MM.1S (cell line): Measurements from ENCODE around the gene ACTRT3.
A peak's percentile ranks its signal among the peaks of the same experiment; 100 is the strongest.

Source experiments
- DNase-seq: peaks from one replicate; pipeline ENCODE4 v3.0.0-alpha.2; 2015
- H2AFZ ChIP-seq: fragments of 300-600 bp; sonication (generic); 2 replicates; pipeline ENCODE4 v1.6.0; 2016; ENCODE audit warnings: antibody characterized with exemption, low read length
- H3F3A ChIP-seq: fragments of 300-600 bp; sonication (generic); 2 replicates; pipeline ENCODE4 v1.6.1; 2016; ENCODE audit warnings: mild to moderate bottlenecking, antibody characterized with exemption, low read length, moderate library complexity, mixed read lengths; ENCODE audit not compliant: insufficient read depth
- H3K27ac ChIP-seq: fragments of 300-600 bp; sonication (generic); 2 replicates; pipeline ENCODE4 v1.5.1; 2016; ENCODE audit warnings: mild to moderate bottlenecking, low read length
- H3K27me3 ChIP-seq: fragments of 300-600 bp; sonication (generic); replicated peaks from 2 replicates; pipeline ENCODE4 v1.6.0; 2016; ENCODE audit warnings: low read length; ENCODE audit not compliant: insufficient read depth
- H3K36me3 ChIP-seq: fragments of 300-600 bp; sonication (generic); replicated peaks from 2 replicates; pipeline ENCODE4 v1.6.1; 2016; ENCODE audit warnings: mild to moderate bottlenecking, low read length, mixed read lengths; ENCODE audit not compliant: insufficient read depth
- H3K4me1 ChIP-seq: fragments of 300-600 bp; sonication (generic); 2 replicates; pipeline ENCODE4 v1.6.1; 2016; ENCODE audit warnings: low read length, mixed read lengths
- H3K4me2 ChIP-seq: fragments of 300-600 bp; sonication (generic); 2 replicates; pipeline ENCODE4 v1.6.0; 2016; ENCODE audit warnings: low read depth, low read length
- H3K4me3 ChIP-seq: fragments of 300-600 bp; sonication (generic); 2 replicates; pipeline ENCODE4 v1.5.1; 2016; ENCODE audit warnings: low read length, mixed read lengths
- H3K79me2 ChIP-seq: fragments of 300-600 bp; sonication (generic); 2 replicates; pipeline ENCODE4 v1.6.1; 2016; ENCODE audit warnings: mixed run types, low read length, mixed read lengths
- H3K9ac ChIP-seq: fragments of 300-600 bp; sonication (generic); 2 replicates; pipeline ENCODE4 v1.6.1; 2016; ENCODE audit warnings: low read length, mixed read lengths
- H3K9me2 ChIP-seq: fragments of 300-600 bp; sonication (generic); replicated peaks from 2 replicates; pipeline ENCODE4 v1.6.1; 2016; ENCODE audit warnings: mild to moderate bottlenecking, low read length, mixed read lengths; ENCODE audit not compliant: insufficient read depth
- H3K9me3 ChIP-seq: fragments of 300-600 bp; sonication (generic); replicated peaks from 2 replicates; pipeline ENCODE4 v1.6.1; 2016; ENCODE audit warnings: mild to moderate bottlenecking, low read length, mixed read lengths; ENCODE audit not compliant: insufficient read depth
- H4K20me1 ChIP-seq: fragments of 300-600 bp; sonication (generic); 2 replicates; pipeline ENCODE4 v1.6.1; 2016; ENCODE audit warnings: mild to moderate bottlenecking, low read length, moderate library complexity, mixed read lengths; ENCODE audit not compliant: insufficient read depth
- EZH2 ChIP-seq: fragments of 300-600 bp; sonication (generic); optimal IDR thresholded peaks from 2 replicates; pipeline ENCODE3; 2017; ENCODE audit warnings: low read depth, mild to moderate bottlenecking, antibody characterized with exemption, low read length, mixed read lengths
- EZH2phosphoT487 ChIP-seq: fragments of 300-600 bp; sonication (generic); IDR thresholded peaks from 2 replicates; pipeline ENCODE4 v1.6.1; 2018; ENCODE audit warnings: antibody characterized with exemption, low read length
- TF ChIP-seq, protein P1 (sequence below): fragments of 300-600 bp; sonication (generic); IDR thresholded peaks from 2 replicates; pipeline ENCODE4 v1.5.1; 2016; ENCODE audit warnings: antibody characterized with exemption, low read length, mixed read lengths

Gene ACTRT3

DNA sequence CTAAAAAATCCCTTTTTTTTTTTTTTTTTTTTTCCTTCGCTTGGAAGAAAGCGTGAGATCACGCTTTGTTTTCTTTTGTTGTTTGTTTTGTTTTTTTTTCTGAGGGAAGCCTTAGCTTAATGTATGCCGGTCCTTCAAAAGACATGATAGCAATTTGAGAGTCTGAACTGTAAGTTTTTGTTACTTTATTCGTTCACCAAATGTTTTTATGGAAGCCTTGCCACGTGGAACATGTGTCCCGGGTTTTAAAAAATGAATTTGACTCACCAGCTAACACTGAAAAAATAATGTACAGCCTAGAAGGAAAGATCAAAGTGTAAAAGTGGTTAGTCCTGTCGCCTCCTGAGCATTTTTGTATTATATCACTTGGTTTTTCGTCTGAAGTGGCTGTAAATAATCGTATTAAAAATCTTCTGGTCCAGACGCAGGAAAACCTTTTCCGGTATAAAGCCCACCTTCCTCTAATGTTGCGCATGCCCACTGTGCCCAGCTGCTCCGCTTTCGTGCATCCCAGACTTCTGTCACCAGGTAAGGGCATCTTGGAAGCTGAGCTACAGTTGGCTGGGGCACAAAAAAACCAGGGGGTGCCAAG lies 3.0 kb upstream of the ACTRT3 start:
- DNase-seq = peak; percentile 87
- H3K4me2 ChIP-seq = peak overlapping the region; percentile 79

DNA sequence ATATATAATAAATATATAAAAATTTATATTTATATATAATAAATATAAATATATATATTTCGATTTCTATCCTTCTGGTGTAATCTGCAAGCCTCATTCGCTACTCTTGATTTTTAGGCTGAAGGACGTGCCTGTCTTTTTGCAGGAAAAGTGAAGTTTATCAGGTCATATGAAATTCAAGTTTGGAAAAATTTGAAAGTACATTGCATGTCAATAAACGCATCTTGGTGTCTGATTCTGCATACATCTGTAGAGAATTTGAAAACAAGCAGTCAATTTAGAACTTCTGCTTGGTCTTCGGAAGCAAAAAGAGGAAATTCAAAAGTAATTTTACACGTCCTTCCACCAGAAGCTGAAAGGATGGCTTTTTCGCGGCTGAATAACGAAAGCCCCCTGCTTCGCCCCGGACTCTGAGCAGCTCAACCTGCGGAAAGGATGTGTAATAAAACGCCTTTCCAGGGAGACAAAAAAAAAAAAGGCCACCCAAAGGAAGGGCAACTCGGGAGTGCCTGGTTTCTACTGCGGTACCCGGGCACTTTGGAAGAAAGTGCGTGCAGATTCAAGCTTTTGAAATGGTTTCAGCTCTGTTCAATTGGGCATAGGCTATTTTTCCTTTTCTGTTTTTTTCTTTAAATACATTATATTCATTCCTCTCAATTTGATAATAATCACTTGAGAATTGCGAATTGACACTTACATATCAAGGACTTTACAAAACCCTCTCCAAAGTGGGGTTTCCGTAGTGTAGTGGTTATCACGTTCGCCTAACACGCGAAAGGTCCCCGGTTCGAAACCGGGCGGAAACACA lies 2.3 kb upstream of the ACTRT3 start:
- no peaks in the 10 kb centered on the region for H3K9me2 ChIP-seq
- H3K4me3 ChIP-seq = peak overlapping the region; percentile 88
- 0 out of 2 replicates have a peak, but pooled peaks cover 5% of the 10 kb centered on the region for H3K27me3 ChIP-seq
- H4K20me1 ChIP-seq = peaks cover 5% of the 10 kb centered on the region; the same call in 1 of the 2 replicates
- TF ChIP-seq EZH2phosphoT487 (no peak), EZH2 (no peak)
- TF ChIP-seq, protein P1, sequence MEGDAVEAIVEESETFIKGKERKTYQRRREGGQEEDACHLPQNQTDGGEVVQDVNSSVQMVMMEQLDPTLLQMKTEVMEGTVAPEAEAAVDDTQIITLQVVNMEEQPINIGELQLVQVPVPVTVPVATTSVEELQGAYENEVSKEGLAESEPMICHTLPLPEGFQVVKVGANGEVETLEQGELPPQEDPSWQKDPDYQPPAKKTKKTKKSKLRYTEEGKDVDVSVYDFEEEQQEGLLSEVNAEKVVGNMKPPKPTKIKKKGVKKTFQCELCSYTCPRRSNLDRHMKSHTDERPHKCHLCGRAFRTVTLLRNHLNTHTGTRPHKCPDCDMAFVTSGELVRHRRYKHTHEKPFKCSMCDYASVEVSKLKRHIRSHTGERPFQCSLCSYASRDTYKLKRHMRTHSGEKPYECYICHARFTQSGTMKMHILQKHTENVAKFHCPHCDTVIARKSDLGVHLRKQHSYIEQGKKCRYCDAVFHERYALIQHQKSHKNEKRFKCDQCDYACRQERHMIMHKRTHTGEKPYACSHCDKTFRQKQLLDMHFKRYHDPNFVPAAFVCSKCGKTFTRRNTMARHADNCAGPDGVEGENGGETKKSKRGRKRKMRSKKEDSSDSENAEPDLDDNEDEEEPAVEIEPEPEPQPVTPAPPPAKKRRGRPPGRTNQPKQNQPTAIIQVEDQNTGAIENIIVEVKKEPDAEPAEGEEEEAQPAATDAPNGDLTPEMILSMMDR = no peak
- no peaks in the 10 kb centered on the region for H3K9me3 ChIP-seq
- H3K27ac ChIP-seq = peak overlapping the region; percentile 95; the same call in 1 of the 2 replicates
- H3K4me2 ChIP-seq = peak overlapping the region; percentile 79
- peak; percentile 92 for DNase-seq
- peak overlapping the region; percentile 95; the same call in 1 of the 2 replicates for H3K9ac ChIP-seq
- peaks cover 46% of the 10 kb centered on the region for H3F3A ChIP-seq
- H3K79me2 ChIP-seq = peaks cover 33% of the 10 kb centered on the region
- peaks cover 18% of the 10 kb centered on the region for H3K4me1 ChIP-seq
- peaks cover 6% of the 10 kb centered on the region; the same call in 1 of the 2 replicates for H3K36me3 ChIP-seq
- H2AFZ ChIP-seq = peak overlapping the region; percentile 90

More for the DNA sequence above, 3.0 kb upstream of the ACTRT3 start:
- Histone ChIP-seq H3K9ac (peak overlapping the region; percentile 95), H3K79me2 (peaks cover 40% of the 10 kb centered on the region), H4K20me1 (peaks cover 5% of the 10 kb centered on the region; the same call in 1 of the 2 replicates), H3K9me3 (no peaks in the 10 kb centered on the region), H3K9me2 (no peaks in the 10 kb centered on the region), H3K4me3 (peak overlapping the region; percentile 88), H3F3A (peaks cover 40% of the 10 kb centered on the region), H3K27ac (peak overlapping the region; percentile 95), H3K27me3 (0 out of 2 replicates have a peak, but pooled peaks cover under 1% of the 10 kb centered on the region), H2AFZ (peak overlapping the region; percentile 88), H3K4me1 (peaks cover 18% of the 10 kb centered on the region), H3K36me3 (peaks cover 6% of the 10 kb centered on the region; the same call in 1 of the 2 replicates)
- no peak for TF ChIP-seq EZH2
- TF ChIP-seq, protein P1 = no peak
- TF ChIP-seq EZH2phosphoT487 = no peak

DNA sequence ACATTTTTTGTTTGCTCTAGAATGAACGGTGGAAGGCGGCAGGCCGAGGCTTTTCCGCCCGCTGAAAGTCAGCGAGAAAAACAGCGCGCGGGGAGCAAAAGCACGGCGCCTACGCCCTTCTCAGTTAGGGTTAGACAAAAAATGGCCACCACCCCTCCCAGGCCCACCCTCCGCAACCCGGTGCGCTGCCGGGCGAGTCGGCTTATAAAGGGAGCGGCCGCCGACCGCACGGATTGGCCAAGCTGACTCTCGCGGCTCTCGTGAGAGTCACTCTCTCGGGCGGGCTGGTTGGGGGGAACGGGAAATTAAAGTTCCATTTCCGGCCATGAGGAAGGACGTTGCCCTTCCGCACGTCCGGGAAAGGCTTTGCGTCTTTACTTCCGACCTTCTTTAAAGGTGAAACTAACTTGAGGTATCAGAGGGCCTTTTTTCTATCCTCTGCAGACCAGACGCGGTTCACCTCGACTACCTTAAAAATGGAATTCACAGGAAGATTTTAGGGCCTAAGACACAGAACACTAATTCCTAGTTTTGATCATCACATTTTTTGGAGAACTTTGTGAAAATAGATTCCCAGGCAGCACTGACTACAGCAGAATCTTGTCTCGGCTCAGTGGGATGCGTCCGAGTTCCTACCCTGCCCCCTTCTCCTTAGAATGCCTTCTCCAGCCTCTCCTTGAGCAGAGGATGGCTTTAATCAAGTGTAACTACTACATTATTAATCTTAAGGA lies 4.3 kb downstream of the ACTRT3 start, which contains the start of gene TERC:
TERC (minus strand) TSS at position 179 of the 731 bp plus-strand sequence.
- Histone ChIP-seq H3K9me3 (no peaks in the 10 kb centered on the region), H3K9me2 (no peaks in the 10 kb centered on the region), H3K36me3 (no peaks in the 10 kb centered on the region), H3K27ac (peak within 1 kb of the TSS; percentile 79), H3K4me3 (peak within 1 kb of the TSS; percentile 91), H2AFZ (peak within 1 kb of the TSS; percentile 77), H3K27me3 (0 out of 2 replicates have a peak, but pooled peaks cover 5% of the 10 kb centered on the region), H3F3A (peaks cover 54% of the 10 kb centered on the region), H3K79me2 (no peaks in the 10 kb centered on the region), H3K4me1 (0 out of 2 replicates have a peak, but pooled peaks cover 3% of the 10 kb centered on the region), H4K20me1 (no peaks in the 10 kb centered on the region), H3K9ac (peak within 1 kb of the TSS; percentile 85), H3K4me2 (peak within 1 kb of the TSS; percentile 83)
- TF ChIP-seq, protein P1 = no peak
- TF ChIP-seq EZH2 (no peak), EZH2phosphoT487 (no peak)
- peak; percentile 98 for DNase-seq
